OCI-LY7 (cell line): ENCODE results near the gene HIP1. TPM values are rescaled to one million over a fixed set of nuclear protein-coding genes. Genes with fewer than 3 reads are reported as not detected.

Experiments
- BruUV-seq: library from RNA; stranded (reverse); fragments of 400-500 nt; replicated peaks from 2 replicates; lab custom pipeline; 2021; lab: Mats Ljungman, UMichigan
- CTCF ChIA-PET: fragments of 300-600 bp; sonication (Branson Sonifier 250); formaldehyde crosslinking; loops from one replicate; lab custom pipeline; 2022; ENCODE audit warnings: antibody characterized with exemption; ENCODE audit not compliant: unreplicated experiment; lab: Charles Lee
- POLR2A ChIA-PET: fragments of 300-600 bp; sonication (Branson Sonifier 250); formaldehyde crosslinking; loops from one replicate; lab custom pipeline; 2022; ENCODE audit warnings: antibody characterized with exemption; lab: Charles Lee
- DNase-seq: peaks from one replicate; pipeline ENCODE4 v3.0.0-alpha.2; 2015; ENCODE audit warnings: low spot score
- H2AFZ ChIP-seq: fragments of 200-600 bp; sonication (generic), shearing (Covaris generic); 2 replicates; pipeline ENCODE4 v1.6.1; 2014; ENCODE audit warnings: mild to moderate bottlenecking, antibody characterized with exemption, low read length, moderate library complexity
- H3K27ac ChIP-seq: fragments of 200-600 bp; sonication (generic); 2 replicates; pipeline ENCODE4 v1.5.1; 2014; ENCODE audit warnings: mixed run types, low read depth, mild to moderate bottlenecking, moderate library complexity, low read length, inconsistent platforms; ENCODE audit not compliant: poor library complexity, severe bottlenecking
- H3K36me3 ChIP-seq: fragments of 200-600 bp; sonication (generic); 2 replicates; pipeline ENCODE4 v1.6.1; 2014; ENCODE audit warnings: mild to moderate bottlenecking, antibody characterized with exemption, low read length, moderate library complexity, mixed read lengths; ENCODE audit not compliant: insufficient read depth
- H3K4me1 ChIP-seq: fragments of 200-600 bp; sonication (generic); 2 replicates; pipeline ENCODE4 v1.5.1; 2014; ENCODE audit warnings: mild to moderate bottlenecking, low read length; ENCODE audit not compliant: insufficient read depth, poor library complexity, severe bottlenecking
- H3K4me2 ChIP-seq: fragments of 200-600 bp; sonication (generic); 2 replicates; pipeline ENCODE4 v1.6.1; 2014; ENCODE audit warnings: mild to moderate bottlenecking, low read length
- H3K4me3 ChIP-seq: fragments of 200-600 bp; sonication (generic); 2 replicates; pipeline ENCODE4 v1.5.1; 2014; ENCODE audit warnings: mild to moderate bottlenecking, low read depth, low read length; ENCODE audit not compliant: poor library complexity, severe bottlenecking
- H3K79me2 ChIP-seq: fragments of 200-600 bp; sonication (generic); 2 replicates; pipeline ENCODE4 v1.6.1; 2016; ENCODE audit warnings: low read depth, mild to moderate bottlenecking, low read length, moderate library complexity, mixed read lengths; ENCODE audit not compliant: insufficient read depth
- H3K9me2 ChIP-seq: fragments of 200-600 bp; sonication (generic); 2 replicates; pipeline ENCODE4 v1.6.1; 2016; ENCODE audit warnings: mild to moderate bottlenecking, low read length, mixed read lengths; ENCODE audit not compliant: insufficient read depth
- H3K9me3 ChIP-seq: fragments of 200-600 bp; sonication (generic); 2 replicates; pipeline ENCODE4 v1.6.1; 2014; ENCODE audit warnings: mild to moderate bottlenecking, mixed run types, low read length, mixed read lengths
- H4K20me1 ChIP-seq: fragments of 200-600 bp; sonication (generic); 2 replicates; pipeline ENCODE4 v1.6.1; 2014; ENCODE audit warnings: mild to moderate bottlenecking, antibody characterized with exemption, low read length, moderate library complexity, mixed read lengths; ENCODE audit not compliant: insufficient read depth
- CTCF ChIP-seq: fragments of 200-600 bp; sonication (generic); conservative IDR thresholded peaks from 2 replicates; pipeline ENCODE4 v1.5.1; 2014; ENCODE audit warnings: mild to moderate bottlenecking, antibody characterized with exemption, low read length, moderate library complexity, mixed read lengths
- EZH2phosphoT487 ChIP-seq: fragments of 200-600 bp; sonication (generic); IDR thresholded peaks from 2 replicates; pipeline ENCODE4 v1.6.1; 2018; ENCODE audit warnings: low read depth, borderline replicate concordance, mild to moderate bottlenecking, mixed run types, antibody characterized with exemption, low read length, moderate library complexity, mixed read lengths
- intact Hi-C: fragments of 100-400 bp; cut with micrococcal nuclease; formaldehyde crosslinking; loops from one replicate; pipeline ENCODE4 v1.10.0; 2022; ENCODE audit not compliant: unreplicated experiment
- total RNA-seq, 2 experiments: library from RNA; depleted of rRNA in 1 of 2; stranded (reverse); fragments of >200 nt in 1 of 2; shearing (Covaris generic) in 1 of 2; gene quantifications; 2 replicates each; pipeline ENCODE4 v1.2.3, GENCODE V29; 2014 to 2022

The HIP1 gene
- total RNA-seq, 2 experiments from 2014 or later, result 15.0 to 27.8 TPM

DNA sequence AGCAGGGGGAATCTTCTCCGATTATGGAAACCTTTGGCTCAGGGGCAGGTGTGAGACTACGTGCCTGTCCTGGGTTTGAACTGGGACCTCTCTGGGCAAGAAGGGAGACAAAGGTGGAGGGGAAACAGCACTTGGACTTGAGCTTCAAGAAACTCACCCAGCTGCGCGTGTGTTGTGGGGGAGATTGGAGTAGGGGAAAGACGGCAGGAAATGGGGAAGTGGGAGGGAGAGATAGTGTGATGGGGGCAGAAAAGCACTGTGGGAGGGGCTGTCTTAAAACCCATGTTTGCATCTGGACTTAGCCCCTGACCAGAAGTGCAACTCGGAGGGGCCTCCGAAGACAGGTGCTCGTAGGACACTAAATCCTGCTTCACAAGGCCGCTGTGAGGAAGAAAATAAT is 107.0 kb downstream of the HIP1 start:
- ChIA-PET CTCF (no interaction called here), POLR2A (interaction anchor here (0.7 kb wide), 1 partner anchor 102 kb away, joined by 3 read pairs; no protein-coding TSS in a partner anchor)
- H3K9me2 ChIP-seq, result no peaks in the 10 kb centered on the region
- H4K20me1 ChIP-seq, result no peaks in the 10 kb centered on the region
- H3K79me2 ChIP-seq, result no peaks in the 10 kb centered on the region
- peaks cover 10% of the 10 kb centered on the region for H3K4me1 ChIP-seq
- H3K27ac ChIP-seq, result no peak overlapping the region
- H3K36me3 ChIP-seq, result peaks cover 11% of the 10 kb centered on the region
- no peak overlapping the region for H2AFZ ChIP-seq
- H3K4me3 ChIP-seq, result no peak overlapping the region
- no TSS peak for BruUV-seq
- TF ChIP-seq EZH2phosphoT487 (no peak), CTCF (no peak)
- no peak for DNase-seq
- intact Hi-C loops, result no loop called here
- H3K4me2 ChIP-seq, result no peak overlapping the region
- peaks cover 9% of the 10 kb centered on the region; the same call in 1 of the 2 replicates for H3K9me3 ChIP-seq

DNA sequence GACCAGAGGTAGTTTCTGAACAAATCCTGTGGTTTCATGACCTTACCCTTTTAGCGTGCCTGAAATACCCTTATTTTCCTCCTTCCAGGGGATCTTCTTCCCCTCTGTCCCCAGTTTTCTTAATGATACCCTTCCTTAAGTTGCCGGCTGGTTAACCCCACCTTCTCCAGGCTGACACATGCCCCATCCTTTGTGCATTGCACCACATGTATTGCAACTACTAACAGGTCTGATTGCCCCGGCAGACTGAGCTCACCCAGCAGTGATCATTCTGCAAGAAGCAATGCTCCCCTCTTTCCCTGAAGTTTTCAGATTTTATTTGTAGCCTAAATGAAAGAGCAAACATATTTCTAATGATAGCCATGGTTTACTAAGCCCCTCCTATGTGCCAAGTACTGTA is 108.2 kb downstream of the HIP1 start:
- ChIA-PET CTCF (no interaction called here), POLR2A (interaction anchor here (0.6 kb wide), 1 partner anchor 90 kb away, joined by 3 read pairs; no protein-coding TSS in a partner anchor)
- BruUV-seq, result no TSS peak
- H3K79me2 ChIP-seq, result no peaks in the 10 kb centered on the region
- peaks cover 9% of the 10 kb centered on the region; the same call in 1 of the 2 replicates for H3K9me3 ChIP-seq
- no peak overlapping the region for H3K27ac ChIP-seq
- TF ChIP-seq EZH2phosphoT487 (no peak), CTCF (no peak)
- H3K9me2 ChIP-seq, result no peaks in the 10 kb centered on the region
- H3K4me1 ChIP-seq, result peaks cover 10% of the 10 kb centered on the region
- no peak for DNase-seq
- no peak overlapping the region for H3K4me3 ChIP-seq
- H2AFZ ChIP-seq, result no peak overlapping the region
- intact Hi-C loops, result no loop called here
- H4K20me1 ChIP-seq, result no peaks in the 10 kb centered on the region
- H3K4me2 ChIP-seq, result no peak overlapping the region
- peaks cover 11% of the 10 kb centered on the region for H3K36me3 ChIP-seq

- Histone ChIP-seq H3K4me3 (no peak overlapping the region), H3K9me2 (no peaks in the 10 kb centered on the region), H2AFZ (no peak overlapping the region), H3K27ac (no peak overlapping the region), H3K4me2 (no peak overlapping the region), H3K9me3 (peaks cover 9% of the 10 kb centered on the region; the same call in 1 of the 2 replicates), H3K79me2 (no peaks in the 10 kb centered on the region), H4K20me1 (no peaks in the 10 kb centered on the region), H3K36me3 (peaks cover 11% of the 10 kb centered on the region), H3K4me1 (peaks cover 16% of the 10 kb centered on the region)
- intact Hi-C loops, result no loop called here
- BruUV-seq, result no TSS peak
- CTCF ChIA-PET, result no interaction called here
- no peak for TF ChIP-seq CTCF
- TF ChIP-seq EZH2phosphoT487, result no peak
- POLR2A ChIA-PET, result no interaction called here
- DNase-seq, result no peak
Observed at GRCh38 chr7:75629044-75629443, 109.7 kb downstream of the HIP1 start.
